ENCODE data around the gene TMIGD3.

DNA sequence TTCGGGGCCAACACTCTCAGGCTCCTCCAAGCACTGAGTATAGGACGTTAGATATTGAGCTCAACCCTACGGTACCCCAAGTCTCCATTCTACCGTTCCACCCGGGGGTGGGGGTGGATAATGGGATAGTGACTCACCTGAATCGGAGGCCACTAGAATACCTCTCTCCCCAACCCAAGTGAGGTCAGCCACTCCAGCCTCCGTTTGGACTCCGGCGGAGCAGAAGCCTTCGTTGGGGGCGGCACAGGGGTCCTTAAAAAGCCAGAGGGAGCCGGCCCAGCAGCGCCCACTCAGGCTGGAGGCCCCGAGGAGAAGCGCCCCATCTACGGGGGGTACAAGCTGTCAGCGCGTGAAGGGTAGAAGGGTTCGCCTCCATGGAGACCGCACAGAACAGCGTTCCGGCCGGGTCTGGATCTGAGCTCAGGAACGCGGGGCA, 54.9 kb downstream of the TMIGD3 start:
- TF ChIP-seq CTCF (IDR thresholded peaks at IDR 0.05), result no peak
- TF ChIP-seq MYBL2 (CRISPR knock-in tag; IDR thresholded peaks at IDR 0.05), result no peak
- no peak for TF ChIP-seq NR3C1 (CRISPR knock-in tag; conservative IDR thresholded peaks at IDR 0.05; ENCODE audit: low read depth)
- no peak for TF ChIP-seq NR1H2 (CRISPR knock-in tag; IDR thresholded peaks at IDR 0.05)
